Measurements from ENCODE around the gene ERCC3. TPM values are rescaled to one million over a fixed set of nuclear protein-coding genes. Genes with fewer than 3 reads are reported as not detected.
A peak's percentile ranks its signal among the peaks of the same experiment; 100 is the strongest.

The ERCC3 gene
- total and polyA plus RNA-seq, 2 of the 13 experiments (the other 11 are each of a cell fraction or from before 2014, with no cell fraction given) = 49.7 to 64.6 TPM

DNA sequence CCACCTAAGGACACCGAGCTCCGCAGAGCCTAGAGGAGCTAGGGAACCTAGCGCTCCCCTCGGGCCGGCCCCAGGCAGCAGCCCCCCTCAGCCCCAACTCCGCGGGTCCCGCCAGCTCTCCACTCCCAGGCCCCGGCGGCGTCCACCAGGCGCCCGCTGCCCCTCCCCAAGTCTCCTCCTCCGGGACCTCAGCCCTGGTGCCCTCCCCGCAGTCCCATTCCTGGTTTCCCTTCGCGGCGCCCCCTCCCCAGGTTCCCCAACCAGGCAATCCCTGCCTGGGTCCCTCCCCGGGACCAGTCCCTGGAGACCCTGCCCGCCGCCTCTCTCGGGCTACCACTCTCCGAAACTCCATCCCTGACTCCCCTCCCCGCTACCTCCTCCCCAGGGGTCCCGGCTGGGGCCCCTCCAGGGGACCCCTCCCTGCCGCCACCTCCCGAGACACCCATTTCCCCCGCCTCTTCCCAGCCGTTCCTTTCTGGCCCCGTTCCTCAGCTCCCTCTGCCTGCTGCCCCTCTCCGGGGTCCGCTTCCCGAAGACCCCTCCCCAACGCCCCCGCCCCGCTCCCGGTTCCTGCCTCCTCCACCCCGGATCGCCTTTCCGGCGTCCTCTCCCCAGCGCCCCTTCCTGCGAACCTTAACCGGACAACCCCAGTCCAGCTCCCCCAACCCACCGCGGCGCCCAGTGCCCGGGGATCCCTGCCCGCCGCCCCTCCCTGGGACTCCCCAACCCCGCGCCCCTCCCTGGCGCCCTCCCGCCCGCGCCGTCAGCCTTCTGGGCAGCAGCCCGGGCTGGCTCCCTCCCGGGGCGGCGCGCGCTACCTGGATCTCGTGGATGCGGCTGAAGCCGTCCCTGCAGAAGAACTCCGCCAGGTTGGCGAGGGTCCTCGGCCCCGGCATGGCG, 74.5 kb downstream of the ERCC3 start (continued):
- TF ChIP-seq PATZ1 (CRISPR knock-in tag; IDR thresholded peaks at IDR 0.05) (peak; percentile 16; the same call in 1 of the 2 replicates), NR2C2 (CRISPR knock-in tag; IDR thresholded peaks at IDR 0.05; ENCODE audit: borderline replicate concordance) (no peak), ZNF10 (CRISPR knock-in tag; IDR thresholded peaks at IDR 0.05; ENCODE audit: borderline replicate concordance, low read depth) (no peak), ZNF768 (CRISPR knock-in tag; IDR thresholded peaks at IDR 0.05) (0 out of 2 replicates have a peak, but pooled peaks have one; percentile 6), PHF8 (CRISPR knock-in tag; IDR thresholded peaks at IDR 0.05) (no peak), ZSCAN20 (CRISPR knock-in tag; IDR thresholded peaks at IDR 0.05; ENCODE audit: borderline replicate concordance) (no peak), EZH2 (conservative IDR thresholded peaks at IDR 0.05; ENCODE audit: low read depth, low read length) (0 out of 2 replicates have a peak, but pooled peaks have one; percentile 30), KAT8 (CRISPR knock-in tag; IDR thresholded peaks at IDR 0.05) (no peak), JUND (CRISPR knock-in tag; IDR thresholded peaks at IDR 0.05) (no peak), ZNF883 (CRISPR knock-in tag; IDR thresholded peaks at IDR 0.05; ENCODE audit: not compliant biosample characterization) (peak; percentile 34), ZSCAN25 (CRISPR knock-in tag; IDR thresholded peaks at IDR 0.05) (no peak), HCFC1 (IDR thresholded peaks at IDR 0.05; ENCODE audit: low read depth, low read length) (no peak), RXRA (CRISPR knock-in tag; IDR thresholded peaks at IDR 0.05) (no peak), NFE2L1 (CRISPR knock-in tag; IDR thresholded peaks at IDR 0.05; ENCODE audit: borderline replicate concordance) (no peak)
- TF ChIP-seq, protein P1, sequence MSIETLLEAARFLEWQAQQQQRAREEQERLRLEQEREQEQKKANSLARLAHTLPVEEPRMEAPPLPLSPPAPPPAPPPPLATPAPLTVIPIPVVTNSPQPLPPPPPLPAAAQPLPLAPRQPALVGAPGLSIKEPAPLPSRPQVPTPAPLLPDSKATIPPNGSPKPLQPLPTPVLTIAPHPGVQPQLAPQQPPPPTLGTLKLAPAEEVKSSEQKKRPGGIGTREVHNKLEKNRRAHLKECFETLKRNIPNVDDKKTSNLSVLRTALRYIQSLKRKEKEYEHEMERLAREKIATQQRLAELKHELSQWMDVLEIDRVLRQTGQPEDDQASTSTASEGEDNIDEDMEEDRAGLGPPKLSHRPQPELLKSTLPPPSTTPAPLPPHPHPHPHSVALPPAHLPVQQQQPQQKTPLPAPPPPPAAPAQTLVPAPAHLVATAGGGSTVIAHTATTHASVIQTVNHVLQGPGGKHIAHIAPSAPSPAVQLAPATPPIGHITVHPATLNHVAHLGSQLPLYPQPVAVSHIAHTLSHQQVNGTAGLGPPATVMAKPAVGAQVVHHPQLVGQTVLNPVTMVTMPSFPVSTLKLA (IDR thresholded peaks at IDR 0.05) = no peak
- TF ChIP-seq, protein P2, sequence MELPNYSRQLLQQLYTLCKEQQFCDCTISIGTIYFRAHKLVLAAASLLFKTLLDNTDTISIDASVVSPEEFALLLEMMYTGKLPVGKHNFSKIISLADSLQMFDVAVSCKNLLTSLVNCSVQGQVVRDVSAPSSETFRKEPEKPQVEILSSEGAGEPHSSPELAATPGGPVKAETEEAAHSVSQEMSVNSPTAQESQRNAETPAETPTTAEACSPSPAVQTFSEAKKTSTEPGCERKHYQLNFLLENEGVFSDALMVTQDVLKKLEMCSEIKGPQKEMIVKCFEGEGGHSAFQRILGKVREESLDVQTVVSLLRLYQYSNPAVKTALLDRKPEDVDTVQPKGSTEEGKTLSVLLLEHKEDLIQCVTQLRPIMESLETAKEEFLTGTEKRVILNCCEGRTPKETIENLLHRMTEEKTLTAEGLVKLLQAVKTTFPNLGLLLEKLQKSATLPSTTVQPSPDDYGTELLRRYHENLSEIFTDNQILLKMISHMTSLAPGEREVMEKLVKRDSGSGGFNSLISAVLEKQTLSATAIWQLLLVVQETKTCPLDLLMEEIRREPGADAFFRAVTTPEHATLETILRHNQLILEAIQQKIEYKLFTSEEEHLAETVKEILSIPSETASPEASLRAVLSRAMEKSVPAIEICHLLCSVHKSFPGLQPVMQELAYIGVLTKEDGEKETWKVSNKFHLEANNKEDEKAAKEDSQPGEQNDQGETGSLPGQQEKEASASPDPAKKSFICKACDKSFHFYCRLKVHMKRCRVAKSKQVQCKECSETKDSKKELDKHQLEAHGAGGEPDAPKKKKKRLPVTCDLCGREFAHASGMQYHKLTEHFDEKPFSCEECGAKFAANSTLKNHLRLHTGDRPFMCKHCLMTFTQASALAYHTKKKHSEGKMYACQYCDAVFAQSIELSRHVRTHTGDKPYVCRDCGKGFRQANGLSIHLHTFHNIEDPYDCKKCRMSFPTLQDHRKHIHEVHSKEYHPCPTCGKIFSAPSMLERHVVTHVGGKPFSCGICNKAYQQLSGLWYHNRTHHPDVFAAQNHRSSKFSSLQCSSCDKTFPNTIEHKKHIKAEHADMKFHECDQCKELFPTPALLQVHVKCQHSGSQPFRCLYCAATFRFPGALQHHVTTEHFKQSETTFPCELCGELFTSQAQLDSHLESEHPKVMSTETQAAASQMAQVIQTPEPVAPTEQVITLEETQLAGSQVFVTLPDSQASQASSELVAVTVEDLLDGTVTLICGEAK (IDR thresholded peaks at IDR 0.05) = no peak
- TF ChIP-seq, protein P2 (CRISPR knock-in tag; IDR thresholded peaks at IDR 0.05) = no peak
